Ascending aorta (tissue), 2 donors: Measurements from ENCODE around the gene RUNX2. TPM values are rescaled to one million over a fixed set of nuclear protein-coding genes. Genes with fewer than 3 reads are reported as not detected.

Source experiments
- DNase-seq, 2 donors: peaks; one replicate each; pipeline ENCODE4 v3.0.0-alpha.2; 2019; ENCODE audit warnings: low spot score in 2 of 2
- H3K27ac ChIP-seq, 2 donors: fragments of 200-600 bp; sonication (generic); one replicate each; pipeline ENCODE4 v1.5.1; 2016 to 2017; ENCODE audit warnings: mild to moderate bottlenecking in 1 of 2
- H3K27me3 ChIP-seq: fragments of 200-600 bp; sonication (generic); one replicate; pipeline ENCODE4 v1.5.1; 2017
- H3K36me3 ChIP-seq, 2 donors: fragments of 200-600 bp; sonication (generic); one replicate each; pipeline ENCODE4 v1.5.1; 2016
- H3K4me1 ChIP-seq, 2 donors: fragments of 200-600 bp; sonication (generic); one replicate each; pipeline ENCODE4 v1.5.1; 2016 to 2017; ENCODE audit warnings: mild to moderate bottlenecking in 1 of 2
- H3K4me3 ChIP-seq, 2 donors: fragments of 200-600 bp; sonication (generic); one replicate each; pipeline ENCODE4 v1.5.1; 2016 to 2017; ENCODE audit warnings: mild to moderate bottlenecking in 1 of 2
- H3K9me3 ChIP-seq, 2 donors: fragments of 200-600 bp; sonication (generic); one replicate each; pipeline ENCODE4 v1.5.1; 2016
- CTCF ChIP-seq, 3 experiments: fragments of 200-600 bp in 2 of 3; fragments of 450-650 bp in 1 of 3; sonication (generic) in 2 of 3; IDR thresholded peaks; one replicate each; pipeline ENCODE4 v1.5.1; 2016 to 2019; ENCODE audit warnings: antibody characterized with exemption in 3 of 3, mild to moderate bottlenecking in 1 of 3, moderate library complexity in 1 of 3
- intact Hi-C: fragments of 100-400 bp; cut with DNase I; formaldehyde crosslinking; loops from one replicate; pipeline ENCODE4 v1.15.1; 2023
- total RNA-seq: library from RNA; depleted of rRNA; stranded (reverse); fragments of >200 nt; gene quantifications from one replicate; pipeline ENCODE4 v1.1.0, GENCODE V29; 2016

Gene RUNX2
- total RNA-seq, 1 donor from 2014 or later = 0.21 TPM

- H3K36me3 ChIP-seq = no peaks in the 10 kb centered on the region
- DNase-seq = no peak
- no peaks in the 10 kb centered on the region for H3K27me3 ChIP-seq
- intact Hi-C loops = no loop called here
- no peaks in the 10 kb centered on the region for H3K4me1 ChIP-seq
- H3K27ac ChIP-seq = no peak overlapping the region
- TF ChIP-seq CTCF (IDR thresholded peaks at IDR 0.05) = no peak
- no peaks in the 10 kb centered on the region for H3K9me3 ChIP-seq
- no peak overlapping the region for H3K4me3 ChIP-seq
Measured at GRCh38 chr6:45543298-45544235, 215.4 kb downstream of the RUNX2 start.

GRCh38 chr6:45545416-45545815, 217.3 kb downstream of the RUNX2 start:
- Histone ChIP-seq H3K9me3 (no peaks in the 10 kb centered on the region), H3K4me1 (no peaks in the 10 kb centered on the region), H3K27ac (no peak overlapping the region), H3K4me3 (no peak overlapping the region), H3K36me3 (no peaks in the 10 kb centered on the region), H3K27me3 (no peaks in the 10 kb centered on the region)
- no peak for DNase-seq
- intact Hi-C loops = no loop called here
- no peak for TF ChIP-seq CTCF (IDR thresholded peaks at IDR 0.05)

GRCh38 chr6:45548657-45549515, 220.8 kb downstream of the RUNX2 start:
- no peaks in the 10 kb centered on the region for H3K4me1 ChIP-seq
- intact Hi-C loops = no loop called here
- TF ChIP-seq CTCF (IDR thresholded peaks at IDR 0.05) = no peak
- no peak overlapping the region for H3K4me3 ChIP-seq
- H3K9me3 ChIP-seq = no peaks in the 10 kb centered on the region
- H3K27ac ChIP-seq = no peak overlapping the region
- no peak for DNase-seq
- no peaks in the 10 kb centered on the region for H3K36me3 ChIP-seq
- H3K27me3 ChIP-seq = no peaks in the 10 kb centered on the region

GRCh38 chr6:45552536-45552935, 224.4 kb downstream of the RUNX2 start:
- H3K4me1 ChIP-seq = no peaks in the 10 kb centered on the region
- H3K36me3 ChIP-seq = no peaks in the 10 kb centered on the region
- no peak for TF ChIP-seq CTCF (IDR thresholded peaks at IDR 0.05)
- H3K27me3 ChIP-seq = no peaks in the 10 kb centered on the region
- H3K27ac ChIP-seq = no peak overlapping the region
- DNase-seq = no peak
- H3K4me3 ChIP-seq = no peak overlapping the region
- no peaks in the 10 kb centered on the region for H3K9me3 ChIP-seq
- intact Hi-C loops = no loop called here

- Histone ChIP-seq H3K36me3 (no peaks in the 10 kb centered on the region), H3K27me3 (no peaks in the 10 kb centered on the region), H3K4me1 (no peaks in the 10 kb centered on the region), H3K27ac (no peak overlapping the region), H3K9me3 (no peaks in the 10 kb centered on the region), H3K4me3 (no peak overlapping the region)
- no peak for DNase-seq
- intact Hi-C loops = no loop called here
- no peak for TF ChIP-seq CTCF (IDR thresholded peaks at IDR 0.05)
Measured at GRCh38 chr6:45553730-45554344, 225.7 kb downstream of the RUNX2 start.
